GM19452 (cell line): ENCODE results near the gene BPIFB6.

Experiments
- ATAC-seq: cut with Tn5 transposase; IDR thresholded peaks from one replicate; pipeline ENCODE4 v1.9.1; 2021; ENCODE audit not compliant: unreplicated experiment

BPIFB6 gene

GRCh38 chr20:33000802-33001466, 30.5 kb upstream of the BPIFB6 start:
- no peak for ATAC-seq

DNA sequence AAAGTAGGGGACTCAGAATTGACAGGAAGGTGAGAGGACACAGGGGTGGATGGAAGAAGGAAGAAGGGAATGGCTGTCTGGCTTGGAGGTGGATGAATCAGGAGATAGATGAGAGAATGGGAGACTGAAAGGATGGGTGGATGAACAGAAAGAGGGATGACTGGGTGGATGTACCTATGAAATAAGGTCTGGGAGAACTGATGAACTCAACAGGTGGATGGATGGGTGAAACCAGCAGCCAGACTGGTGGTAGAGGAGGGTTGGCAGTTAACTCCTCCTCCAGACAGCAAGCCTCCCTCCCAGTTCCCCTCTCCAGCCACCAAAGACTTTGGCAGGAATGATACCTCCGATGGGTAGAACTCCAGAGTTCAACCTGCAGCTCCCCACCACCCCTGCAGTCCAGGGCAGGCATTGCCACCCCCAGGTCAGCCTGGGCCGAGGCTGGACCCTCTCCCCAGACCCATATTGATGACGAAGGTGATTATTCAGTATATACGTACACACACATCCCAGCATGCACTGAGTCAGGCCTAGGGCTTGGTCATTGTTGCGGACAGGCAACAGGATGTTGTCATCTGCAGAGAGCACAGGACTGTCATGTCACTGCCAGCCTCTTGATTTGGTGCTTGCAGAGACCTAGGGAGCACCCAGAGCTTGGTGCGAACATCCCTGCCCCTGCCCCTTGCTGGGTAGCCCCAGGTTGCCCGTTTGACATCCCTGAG, 29.2 kb upstream of the BPIFB6 start:
- no peak for ATAC-seq

- ATAC-seq, result no peak
Observed at GRCh38 chr20:33004141-33004751, 27.2 kb upstream of the BPIFB6 start, which contains the start of gene SUN5. Gene SUN5, minus strand, starts transcription at chr20:33004433. Its CDS starts 93 bp downstream, at chr20:33004340.

- ATAC-seq, result no peak
Observed at GRCh38 chr20:33005132-33005566, 26.3 kb upstream of the BPIFB6 start.

DNA sequence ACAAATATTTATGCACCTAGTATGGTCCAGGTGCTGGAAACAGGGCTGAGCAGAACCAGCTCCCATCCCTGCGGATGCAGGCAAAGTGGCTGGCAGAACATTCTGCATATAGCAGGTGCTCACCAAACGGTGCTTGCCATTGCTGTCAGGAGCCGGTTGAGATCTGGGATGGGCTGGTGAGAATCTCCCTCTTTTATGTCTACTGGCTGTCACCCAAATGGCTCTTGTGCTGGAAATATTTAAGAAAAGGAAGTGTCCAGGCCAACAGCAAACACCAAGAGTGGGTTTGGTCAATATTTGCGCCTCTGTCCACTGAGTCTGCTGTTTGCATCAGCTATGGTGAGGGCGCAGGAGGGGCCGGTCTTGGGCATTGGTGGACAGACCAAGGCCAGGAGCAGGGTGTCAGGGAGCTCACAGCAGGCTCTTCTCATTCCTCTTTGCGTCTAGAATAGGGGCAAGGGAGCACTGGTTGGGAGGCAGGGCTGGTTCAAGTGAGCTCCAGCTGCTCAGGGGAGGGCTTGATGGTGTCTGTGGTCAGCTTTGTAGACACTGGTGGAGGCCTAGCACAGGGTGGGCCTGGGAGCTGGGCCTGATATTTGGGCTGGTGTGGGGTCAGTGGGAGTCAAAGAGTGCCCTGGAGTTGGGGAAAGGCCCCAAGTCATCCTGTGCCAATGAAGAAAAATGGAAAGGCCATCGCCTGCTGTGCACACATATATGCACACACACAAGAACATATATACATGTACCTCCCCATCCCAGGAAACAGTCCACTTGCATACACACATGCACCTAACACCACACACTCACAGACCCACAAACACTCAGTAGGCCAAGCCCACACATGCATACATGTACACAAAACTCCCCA, 25.3 kb upstream of the BPIFB6 start:
- no peak for ATAC-seq

DNA sequence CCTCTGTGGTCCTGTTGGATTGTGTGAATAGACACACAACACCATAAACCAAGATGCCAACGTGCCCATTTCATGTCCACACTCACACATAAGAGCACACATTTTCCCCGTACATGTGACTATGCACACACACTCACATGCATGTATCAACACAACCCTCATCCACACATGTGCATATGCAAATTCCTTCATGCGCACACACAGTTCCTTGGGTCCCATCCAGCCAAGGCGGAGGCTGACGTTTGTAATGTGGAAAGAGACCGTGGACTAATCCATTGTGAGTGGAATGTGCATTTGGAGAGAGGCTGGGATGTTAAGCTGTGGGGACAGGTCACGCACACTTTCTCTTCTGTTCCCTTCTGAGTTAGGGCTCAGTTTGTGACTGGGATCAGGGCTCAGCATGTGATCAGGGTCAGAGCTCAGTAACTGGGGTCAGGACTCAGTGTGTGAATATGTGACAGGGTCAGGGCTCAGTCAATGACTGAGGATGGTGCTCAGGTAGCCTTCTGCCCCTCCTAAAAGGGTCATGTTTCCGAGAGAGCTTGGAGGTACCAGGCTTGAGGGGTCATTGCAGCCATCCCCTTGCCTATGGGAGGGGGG, 24.6 kb upstream of the BPIFB6 start:
- ATAC-seq, result no peak

GRCh38 chr20:33007376-33008335, 23.8 kb upstream of the BPIFB6 start, which contains the start of gene BPIFB2:
Gene BPIFB2, plus strand, starts transcription at chr20:33007704. Its CDS starts 871 bp downstream, at chr20:33008575.
- no peak for ATAC-seq

- ATAC-seq, result no peak
Observed at GRCh38 chr20:33008336-33009213, 22.9 kb upstream of the BPIFB6 start.

DNA sequence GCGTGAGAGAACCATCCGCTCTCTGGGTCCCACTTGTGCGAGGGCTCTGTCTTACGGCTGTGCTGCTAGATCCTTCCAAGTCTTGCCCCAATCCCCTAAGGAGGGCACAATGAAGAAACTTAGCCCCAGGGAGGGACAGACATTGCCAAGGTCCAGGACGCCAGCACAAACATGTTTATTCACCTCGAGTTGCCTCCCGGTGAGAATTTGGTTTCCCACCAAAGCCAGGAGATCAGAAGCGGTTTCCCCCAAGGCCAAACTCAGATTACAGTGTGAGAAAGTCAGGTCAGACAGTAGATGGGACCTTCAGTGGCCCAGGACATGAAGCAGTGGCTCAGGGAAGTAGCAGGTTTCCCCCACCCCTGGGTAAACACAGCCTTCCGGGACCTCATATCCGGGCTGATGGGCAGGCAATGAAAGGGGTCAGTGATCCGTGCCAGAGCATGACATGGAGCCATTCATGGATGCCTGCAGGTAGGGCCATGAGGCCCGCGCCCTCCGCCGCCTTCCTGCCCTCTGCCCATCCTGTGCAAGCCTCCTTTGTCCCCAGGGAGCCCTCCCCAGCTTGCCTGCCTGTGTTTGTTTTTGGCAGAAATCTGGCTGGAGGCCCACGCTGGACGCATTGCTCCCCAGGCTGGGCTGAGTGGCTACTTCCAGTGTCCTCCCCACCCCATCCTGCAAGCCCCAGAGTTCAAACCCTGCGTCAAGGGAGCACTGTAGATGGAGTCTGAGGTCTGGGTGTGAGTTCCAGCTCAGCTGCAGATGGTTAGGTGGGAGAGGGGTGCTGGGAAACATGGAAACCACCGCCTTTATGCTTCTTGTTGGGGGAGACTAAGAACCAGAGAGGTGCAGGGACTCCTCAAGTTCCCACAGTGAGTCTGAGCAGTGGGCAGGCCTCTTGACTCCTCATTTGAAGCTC, 22.0 kb upstream of the BPIFB6 start:
- no peak for ATAC-seq

DNA sequence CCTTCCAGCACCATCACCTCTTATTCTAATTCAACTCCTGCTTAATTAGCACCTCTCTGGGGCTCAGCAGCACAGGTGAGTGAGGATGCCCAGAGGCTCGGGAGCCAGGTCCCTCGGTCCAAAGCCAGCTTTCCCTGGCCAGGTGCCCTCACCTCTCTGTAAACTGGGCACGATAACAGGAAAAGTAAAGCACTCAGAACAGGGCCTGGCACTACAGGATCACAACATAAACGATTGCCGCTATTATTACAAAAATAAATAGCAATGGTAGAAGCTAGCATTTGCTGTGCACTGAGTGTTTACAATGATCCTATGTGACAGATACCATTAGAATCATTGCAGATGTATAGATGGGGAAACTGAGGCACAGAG, 21.3 kb upstream of the BPIFB6 start:
- ATAC-seq, result no peak

- ATAC-seq, result no peak
Observed at GRCh38 chr20:33010674-33011449, 20.6 kb upstream of the BPIFB6 start.

DNA sequence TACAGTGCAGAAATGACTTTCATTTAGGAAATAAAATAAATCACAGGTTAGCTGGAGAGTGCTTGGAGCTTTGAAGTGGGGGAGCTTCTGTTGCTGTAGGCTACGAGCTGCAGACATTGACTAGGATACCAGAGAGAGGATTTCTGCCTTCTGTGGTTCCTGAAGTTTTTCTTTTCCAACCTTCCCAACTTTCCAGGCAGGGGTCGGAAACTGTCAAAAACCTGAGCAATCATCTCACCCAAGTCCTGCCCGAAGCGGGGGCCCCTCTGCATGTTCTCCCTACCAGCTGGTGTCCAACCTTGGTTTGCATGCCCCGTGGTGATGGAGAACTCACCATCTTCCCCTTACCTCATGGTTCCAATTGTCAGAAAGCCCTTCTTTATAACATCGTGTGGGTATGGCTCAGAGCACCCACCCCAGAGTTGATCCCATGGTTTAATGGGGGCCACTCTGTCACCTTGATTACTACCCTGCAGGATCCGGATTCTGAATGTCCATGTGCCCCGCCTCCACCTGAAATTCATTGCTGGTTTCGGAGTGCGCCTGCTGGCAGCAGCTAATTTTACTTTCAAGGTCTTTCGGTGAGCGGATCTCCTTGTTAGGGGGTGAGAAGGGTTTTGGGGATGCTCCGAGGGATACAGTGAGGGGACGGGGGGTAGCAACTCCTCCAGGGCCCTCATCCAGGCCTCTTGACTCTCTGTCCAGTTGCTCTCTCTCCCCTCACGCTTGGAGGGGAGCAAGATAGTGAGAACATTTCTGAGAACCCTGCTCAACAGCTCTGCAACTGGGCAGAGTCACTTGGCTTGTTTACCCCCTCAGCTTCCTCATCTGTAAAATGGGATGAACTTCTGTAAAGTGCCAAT, 18.9 kb upstream of the BPIFB6 start:
- ATAC-seq, result no peak

DNA sequence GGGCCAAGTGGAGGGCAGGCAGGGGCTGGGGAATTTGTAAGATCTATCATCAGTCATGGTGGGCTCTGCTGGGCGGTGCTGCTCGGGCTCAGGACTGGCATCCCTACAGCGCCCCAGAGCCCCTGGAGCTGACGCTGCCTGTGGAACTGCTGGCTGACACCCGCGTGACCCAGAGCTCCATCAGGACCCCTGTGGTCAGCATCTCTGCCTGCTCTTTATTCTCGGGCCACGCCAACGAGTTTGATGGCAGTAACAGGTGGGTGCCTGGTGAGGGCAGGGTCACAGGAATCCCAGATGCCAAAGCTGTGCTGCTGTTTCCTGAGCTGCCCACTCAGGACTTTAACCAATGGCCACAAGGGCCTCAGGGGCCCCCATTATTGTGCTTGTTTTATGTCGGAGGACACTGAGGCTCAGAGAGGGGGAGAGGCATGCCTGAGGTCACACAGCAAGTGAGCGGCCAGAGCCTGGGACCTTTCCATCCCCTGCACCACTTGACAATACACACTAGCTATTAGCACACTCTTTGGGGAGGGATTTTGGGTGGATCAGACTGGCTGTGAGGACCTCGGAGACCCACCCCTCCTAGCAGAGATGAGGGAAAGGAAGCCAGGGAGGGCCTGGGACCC, 17.6 kb upstream of the BPIFB6 start:
- ATAC-seq, result no peak

DNA sequence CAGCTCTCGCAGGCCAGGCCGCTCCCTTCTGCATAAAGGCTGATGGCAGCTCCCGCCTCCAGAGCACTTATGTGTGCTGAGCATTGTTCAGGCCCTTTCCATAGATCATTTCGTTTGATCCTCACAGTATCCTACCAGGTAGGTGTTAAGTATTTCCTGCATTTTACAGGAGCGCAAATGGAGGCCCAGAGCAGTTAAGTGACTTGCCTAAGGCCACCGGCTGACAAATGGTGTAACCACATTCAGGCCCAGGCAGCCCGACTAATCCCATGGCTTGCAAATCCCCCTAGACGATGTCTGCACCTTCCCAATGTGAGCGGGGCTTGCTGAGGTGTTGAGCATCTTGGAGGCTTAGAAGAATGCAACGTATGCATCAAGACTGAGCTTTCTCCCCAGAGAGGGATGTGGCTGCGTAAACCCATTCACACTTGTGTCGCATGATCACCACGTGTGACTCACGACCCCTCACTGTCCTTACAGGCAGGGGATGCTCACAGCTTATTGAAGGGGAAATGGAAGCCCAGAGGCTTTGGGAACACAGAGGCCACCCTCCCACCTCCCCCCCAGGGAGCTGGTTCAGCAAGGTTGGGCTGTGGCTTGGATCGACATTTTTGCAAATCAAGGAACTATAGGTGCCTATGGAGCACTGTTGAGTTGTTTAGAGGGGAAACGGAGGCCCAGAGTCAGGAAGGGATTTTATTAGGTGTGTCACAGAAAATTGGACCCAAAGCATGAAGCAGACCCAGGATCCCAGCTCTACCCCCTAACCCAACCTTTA, 16.9 kb upstream of the BPIFB6 start:
- ATAC-seq, result no peak

- no peak for ATAC-seq
Observed at GRCh38 chr20:33015114-33015484, 16.3 kb upstream of the BPIFB6 start.
